ENCODE data around the gene TMEM231.
"Not testable (repeated sequence)": the region's sequence is repeated elsewhere in the genome, so short reads cannot be mapped to it uniquely, and the experiment has no call there.

Gene TMEM231

GRCh38 chr16:75566040-75566757 is 10.1 kb upstream of the TMEM231 start, which contains the start of gene GABARAPL2:
GABARAPL2 (plus strand) TSS chr16:75566379; CDS start chr16:75566487, 108 bp downstream.
- peak; percentile 45 for DNase-seq

- DNase-seq, result no peak
Measured at GRCh38 chr16:75565640-75566039, 9.6 kb upstream of the TMEM231 start.

GRCh38 chr16:75559564-75560372 is 3.7 kb upstream of the TMEM231 start:
- DNase-seq, result no peak

GRCh38 chr16:75558846-75559401 is 2.9 kb upstream of the TMEM231 start:
- DNase-seq, result no peak

GRCh38 chr16:75556431-75556950 is 439 bp upstream of the TMEM231 start:
- no peak for DNase-seq

GRCh38 chr16:75555213-75555706 is 792 bp downstream of the TMEM231 start:
- DNase-seq, result peak; percentile 90

GRCh38 chr16:75552951-75553350 is 3.1 kb downstream of the TMEM231 start:
- DNase-seq, result no peak

GRCh38 chr16:75550211-75550662 is 5.8 kb downstream of the TMEM231 start:
- DNase-seq, result no peak

GRCh38 chr16:75548456-75548855 is 7.6 kb downstream of the TMEM231 start:
- DNase-seq, result not testable (repeated sequence)

- no peak for DNase-seq
Measured at GRCh38 chr16:75546293-75546692, 9.8 kb downstream of the TMEM231 start.

- DNase-seq, result not testable (repeated sequence)
Measured at GRCh38 chr16:75545879-75546278, 10.2 kb downstream of the TMEM231 start.

- not testable (repeated sequence) for DNase-seq
Measured at GRCh38 chr16:75542462-75542861, 13.6 kb downstream of the TMEM231 start.

- DNase-seq, result no peak
Measured at GRCh38 chr16:75541236-75541635, 14.8 kb downstream of the TMEM231 start.

- not testable (repeated sequence) for DNase-seq
Measured at GRCh38 chr16:75538882-75539565, 17.0 kb downstream of the TMEM231 start.

- no peak for DNase-seq
Measured at GRCh38 chr16:75537776-75538175, 18.3 kb downstream of the TMEM231 start.

- no peak for DNase-seq
Measured at GRCh38 chr16:75535901-75536300, 20.2 kb downstream of the TMEM231 start, which contains the start of gene CHST5. CHST5 (minus strand) TSS chr16:75536108; CDS start chr16:75530384, 5,724 bp downstream.

GRCh38 chr16:75535211-75535843 is 20.7 kb downstream of the TMEM231 start:
- no peak for DNase-seq

- DNase-seq, result no peak
Measured at GRCh38 chr16:75534560-75535205, 21.4 kb downstream of the TMEM231 start.

GRCh38 chr16:75532791-75533190 is 23.3 kb downstream of the TMEM231 start:
- no peak for DNase-seq

GRCh38 chr16:75532142-75532765 is 23.8 kb downstream of the TMEM231 start:
- DNase-seq, result no peak

GRCh38 chr16:75529959-75530358 is 26.1 kb downstream of the TMEM231 start:
- DNase-seq, result no peak
